ENCODE data around the gene CYP2W1. TPM values are rescaled to one million over a fixed set of nuclear protein-coding genes. Genes with fewer than 3 reads are reported as not detected.

CYP2W1 gene
- total and polyA plus RNA-seq, 4 donors = 0.05 to 8.1 TPM; not detected in 2

GRCh38 chr7:1008733-1009363 is 25.9 kb downstream of the CYP2W1 start:
- no peak overlapping the region for H3K27ac ChIP-seq (ENCODE audit: low read depth in 1 of 2, low read length in 1 of 2)
- H3K4me1 ChIP-seq (ENCODE audit: control insufficient read depth in 5 of 5, insufficient read depth in 5 of 5, low read length in 5 of 5) = no peaks in the 10 kb centered on the region
- 94 to 95% methylated on average over 37 of the region's 37 CpGs for WGBS, 2 donors
- no peaks in the 10 kb centered on the region for H3K9me3 ChIP-seq (ENCODE audit: control insufficient read depth in 4 of 4, insufficient read depth in 3 of 4, low read length in 3 of 4)
- peak; percentile 27 for ATAC-seq (ENCODE audit: insufficient read depth, low FRiP score)
- H3K4me3 ChIP-seq = no peak overlapping the region
- TF ChIP-seq, protein P1, sequence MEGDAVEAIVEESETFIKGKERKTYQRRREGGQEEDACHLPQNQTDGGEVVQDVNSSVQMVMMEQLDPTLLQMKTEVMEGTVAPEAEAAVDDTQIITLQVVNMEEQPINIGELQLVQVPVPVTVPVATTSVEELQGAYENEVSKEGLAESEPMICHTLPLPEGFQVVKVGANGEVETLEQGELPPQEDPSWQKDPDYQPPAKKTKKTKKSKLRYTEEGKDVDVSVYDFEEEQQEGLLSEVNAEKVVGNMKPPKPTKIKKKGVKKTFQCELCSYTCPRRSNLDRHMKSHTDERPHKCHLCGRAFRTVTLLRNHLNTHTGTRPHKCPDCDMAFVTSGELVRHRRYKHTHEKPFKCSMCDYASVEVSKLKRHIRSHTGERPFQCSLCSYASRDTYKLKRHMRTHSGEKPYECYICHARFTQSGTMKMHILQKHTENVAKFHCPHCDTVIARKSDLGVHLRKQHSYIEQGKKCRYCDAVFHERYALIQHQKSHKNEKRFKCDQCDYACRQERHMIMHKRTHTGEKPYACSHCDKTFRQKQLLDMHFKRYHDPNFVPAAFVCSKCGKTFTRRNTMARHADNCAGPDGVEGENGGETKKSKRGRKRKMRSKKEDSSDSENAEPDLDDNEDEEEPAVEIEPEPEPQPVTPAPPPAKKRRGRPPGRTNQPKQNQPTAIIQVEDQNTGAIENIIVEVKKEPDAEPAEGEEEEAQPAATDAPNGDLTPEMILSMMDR (IDR thresholded peaks at IDR 0.05; ENCODE audit: control extremely low read depth, extremely low read depth) = no peak
- peaks cover 0 to 37% (median 2%) of the 10 kb centered on the region in 4 donors for H3K36me3 ChIP-seq (ENCODE audit: control insufficient read depth in 4 of 4, insufficient read depth in 4 of 4, low read length in 4 of 4)
- H3K9ac ChIP-seq (ENCODE audit: insufficient read depth in 1 of 2, low read length in 2 of 2) = no peak overlapping the region
- DNase-seq = no peak
- no peaks in the 10 kb centered on the region for H3K27me3 ChIP-seq (ENCODE audit: control insufficient read depth in 3 of 3, insufficient read depth in 3 of 3, low read length in 2 of 3)

DNA sequence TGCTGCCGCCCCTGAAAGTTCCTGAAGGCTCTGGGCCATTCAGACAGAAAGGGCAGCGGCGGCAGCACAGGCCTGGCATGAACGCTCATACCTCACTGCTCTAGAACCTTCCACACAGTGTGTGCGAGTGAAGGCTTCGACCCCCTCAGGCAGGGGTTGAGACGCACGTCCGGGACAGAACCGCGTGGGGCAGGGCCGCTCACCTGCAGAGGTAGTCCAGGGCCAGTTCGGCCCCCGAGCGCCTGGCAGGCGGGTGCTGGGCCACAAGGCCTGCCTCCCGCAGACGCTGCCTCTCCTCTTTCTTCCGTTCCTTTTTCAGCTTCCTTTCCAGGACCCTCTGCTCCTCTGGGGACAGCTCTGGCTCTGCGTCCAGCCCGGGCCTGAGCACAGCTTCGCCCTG is 26.8 kb downstream of the CYP2W1 start:
- WGBS, 2 donors = 97 to 98% methylated on average over 22 of the region's 22 CpGs
- no peak for ATAC-seq (ENCODE audit: insufficient read depth, low FRiP score)

DNA sequence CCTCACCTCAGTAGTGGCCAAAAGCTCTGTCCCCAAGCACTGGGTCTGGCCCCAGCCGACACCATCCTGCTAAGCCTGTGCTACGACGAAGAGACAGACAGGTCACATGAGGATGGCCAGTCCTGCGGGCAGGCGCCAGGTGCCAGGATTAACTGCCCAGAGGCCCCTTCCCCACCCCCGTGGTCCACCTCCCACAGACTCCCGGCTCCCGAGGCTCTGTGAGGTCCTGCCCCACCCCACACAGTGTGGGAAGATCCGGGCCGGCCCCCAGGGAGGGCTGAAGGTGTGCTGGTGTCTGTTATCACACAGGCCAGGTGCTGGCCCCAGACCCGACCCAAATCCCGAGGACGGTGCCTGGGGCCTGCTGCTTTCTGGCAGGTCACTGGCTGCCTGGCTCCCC is 27.2 kb downstream of the CYP2W1 start:
- H3K4me3 ChIP-seq = no peak overlapping the region
- ATAC-seq (ENCODE audit: insufficient read depth, low FRiP score) = no peak
- no peak overlapping the region for H3K27ac ChIP-seq (ENCODE audit: low read depth in 1 of 2, low read length in 1 of 2)
- H3K9me3 ChIP-seq (ENCODE audit: control insufficient read depth in 4 of 4, insufficient read depth in 3 of 4, low read length in 3 of 4) = no peaks in the 10 kb centered on the region
- TF ChIP-seq, protein P1 (IDR thresholded peaks at IDR 0.05; ENCODE audit: control extremely low read depth, extremely low read depth) = no peak
- H3K9ac ChIP-seq (ENCODE audit: insufficient read depth in 1 of 2, low read length in 2 of 2) = no peak overlapping the region
- H3K27me3 ChIP-seq (ENCODE audit: control insufficient read depth in 3 of 3, insufficient read depth in 3 of 3, low read length in 2 of 3) = no peaks in the 10 kb centered on the region
- no peaks in the 10 kb centered on the region for H3K4me1 ChIP-seq (ENCODE audit: control insufficient read depth in 5 of 5, insufficient read depth in 5 of 5, low read length in 5 of 5)
- no peak for DNase-seq
- 93% methylated on average over 13 of the region's 13 CpGs for WGBS, 2 donors
- H3K36me3 ChIP-seq (ENCODE audit: control insufficient read depth in 4 of 4, insufficient read depth in 4 of 4, low read length in 4 of 4) = peaks cover 0 to 35% (median 2%) of the 10 kb centered on the region in 4 donors

More for the DNA sequence above, 26.8 kb downstream of the CYP2W1 start:
- Histone ChIP-seq H3K4me1 (ENCODE audit: control insufficient read depth in 5 of 5, insufficient read depth in 5 of 5, low read length in 5 of 5) (no peaks in the 10 kb centered on the region), H3K9ac (ENCODE audit: insufficient read depth in 1 of 2, low read length in 2 of 2) (no peak overlapping the region), H3K9me3 (ENCODE audit: control insufficient read depth in 4 of 4, insufficient read depth in 3 of 4, low read length in 3 of 4) (no peaks in the 10 kb centered on the region), H3K36me3 (ENCODE audit: control insufficient read depth in 4 of 4, insufficient read depth in 4 of 4, low read length in 4 of 4) (peaks cover 0 to 37% (median 2%) of the 10 kb centered on the region in 4 donors), H3K27me3 (ENCODE audit: control insufficient read depth in 3 of 3, insufficient read depth in 3 of 3, low read length in 2 of 3) (no peaks in the 10 kb centered on the region), H3K4me3 (no peak overlapping the region), H3K27ac (ENCODE audit: low read depth in 1 of 2, low read length in 1 of 2) (no peak overlapping the region)
- TF ChIP-seq, protein P1 (IDR thresholded peaks at IDR 0.05; ENCODE audit: control extremely low read depth, extremely low read depth) = no peak
- no peak for DNase-seq
